Smooth muscle cell (in vitro differentiated cells): Measurements from ENCODE around the gene STIP1. TPM values are rescaled to one million over a fixed set of nuclear protein-coding genes. Genes with fewer than 3 reads are reported as not detected.

Source experiments
- DNase-seq: peaks from one replicate; lab custom pipeline; 2025; ENCODE audit not compliant: unreplicated experiment; lab: John Stamatoyannopoulos, UW
- H2AFZ ChIP-seq: fragments of 200-600 bp; sonication (generic); 2 replicates; pipeline ENCODE4 v1.6.0; 2016; ENCODE audit warnings: antibody characterized with exemption, low read depth, mild to moderate bottlenecking
- H3F3A ChIP-seq: fragments of 200-600 bp; sonication (generic); 2 replicates; pipeline ENCODE4 v1.6.0; 2017; ENCODE audit warnings: antibody characterized with exemption, low read depth
- H3K27ac ChIP-seq: fragments of 200-600 bp; sonication (generic); 2 replicates; pipeline ENCODE4 v1.5.1; 2016; ENCODE audit warnings: low read depth, mild to moderate bottlenecking
- H3K27me3 ChIP-seq: fragments of 200-600 bp; sonication (generic); 2 replicates; pipeline ENCODE4 v1.6.1; 2016; ENCODE audit warnings: low read depth, mild to moderate bottlenecking
- H3K36me3 ChIP-seq: fragments of 200-600 bp; sonication (generic); 2 replicates; pipeline ENCODE4 v1.5.1; 2016; ENCODE audit warnings: low read depth
- H3K4me1 ChIP-seq: fragments of 200-600 bp; sonication (generic); 2 replicates; pipeline ENCODE4 v1.5.1; 2016; ENCODE audit warnings: low read depth
- H3K4me2 ChIP-seq: fragments of 200-600 bp; sonication (generic); 2 replicates; pipeline ENCODE4 v1.6.0; 2016; ENCODE audit warnings: mild to moderate bottlenecking
- H3K4me3 ChIP-seq: fragments of 200-600 bp; sonication (generic); 2 replicates; pipeline ENCODE4 v1.5.1; 2016; ENCODE audit warnings: mild to moderate bottlenecking
- H3K79me2 ChIP-seq: fragments of 200-600 bp; sonication (generic); 2 replicates; pipeline ENCODE4 v1.6.0; 2016; ENCODE audit warnings: low read depth, mild to moderate bottlenecking
- H3K9ac ChIP-seq: fragments of 200-600 bp; sonication (generic); 2 replicates; pipeline ENCODE4 v1.6.0; 2016; ENCODE audit warnings: low read depth
- H3K9me3 ChIP-seq: fragments of 200-600 bp; sonication (generic); replicated peaks from 2 replicates; pipeline ENCODE4 v1.5.1; 2016; ENCODE audit warnings: low read depth
- H4K20me1 ChIP-seq: fragments of 200-600 bp; sonication (generic); 2 replicates; pipeline ENCODE4 v1.6.0; 2016; ENCODE audit warnings: low read depth
- WGBS: methylation state at CpG from one replicate; pipeline ENCODE4 v1.1.7; 2016; ENCODE audit warnings: low lambda C conversion rate; 5-methylcytosine and 5-hydroxymethylcytosine counted together
- polyA plus RNA-seq: library from polyadenylated mRNA; unstranded; fragments of >200 nt; fragmentation: Nextera tagmentation; extraction: Ambion mirVana; gene quantifications from 2 replicates; pipeline ENCODE4 v1.2.1, GENCODE V29; 2016
- total RNA-seq: library from RNA; depleted of rRNA; stranded (reverse); fragments of >200 nt; gene quantifications from 2 replicates; pipeline ENCODE4 v1.2.3, GENCODE V29; 2014
- TF ChIP-seq, protein P1 (sequence below): fragments of 200-600 bp; sonication (generic); IDR thresholded peaks from 2 replicates; pipeline ENCODE4 v1.5.1; 2017; ENCODE audit warnings: borderline replicate concordance, mild to moderate bottlenecking, antibody characterized with exemption; ENCODE audit not compliant: insufficient read depth, poor library complexity, severe bottlenecking

The STIP1 gene
- total and polyA plus RNA-seq, 2 experiments from 2014 or later = 114 to 117 TPM

DNA sequence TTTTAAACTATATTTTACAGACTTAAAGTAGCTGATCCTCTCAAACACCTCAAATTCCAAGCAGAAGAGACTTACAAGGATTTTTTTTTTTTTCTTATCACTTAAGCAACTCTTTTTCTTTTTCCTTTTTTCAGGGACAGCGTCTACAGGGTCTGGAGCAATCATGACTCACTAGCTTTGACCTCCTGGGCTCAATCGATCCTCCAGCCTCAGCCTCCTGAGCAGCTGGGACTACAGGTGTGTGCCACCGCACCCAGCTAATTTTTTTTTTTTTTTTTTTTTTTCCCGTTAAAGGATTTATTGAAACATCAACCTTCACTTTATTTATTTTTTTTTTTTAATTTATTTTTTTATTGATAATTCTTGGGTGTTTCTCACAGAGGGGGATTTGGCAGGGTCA lies 15.6 kb upstream of the STIP1 start:
- TF ChIP-seq, protein P1, sequence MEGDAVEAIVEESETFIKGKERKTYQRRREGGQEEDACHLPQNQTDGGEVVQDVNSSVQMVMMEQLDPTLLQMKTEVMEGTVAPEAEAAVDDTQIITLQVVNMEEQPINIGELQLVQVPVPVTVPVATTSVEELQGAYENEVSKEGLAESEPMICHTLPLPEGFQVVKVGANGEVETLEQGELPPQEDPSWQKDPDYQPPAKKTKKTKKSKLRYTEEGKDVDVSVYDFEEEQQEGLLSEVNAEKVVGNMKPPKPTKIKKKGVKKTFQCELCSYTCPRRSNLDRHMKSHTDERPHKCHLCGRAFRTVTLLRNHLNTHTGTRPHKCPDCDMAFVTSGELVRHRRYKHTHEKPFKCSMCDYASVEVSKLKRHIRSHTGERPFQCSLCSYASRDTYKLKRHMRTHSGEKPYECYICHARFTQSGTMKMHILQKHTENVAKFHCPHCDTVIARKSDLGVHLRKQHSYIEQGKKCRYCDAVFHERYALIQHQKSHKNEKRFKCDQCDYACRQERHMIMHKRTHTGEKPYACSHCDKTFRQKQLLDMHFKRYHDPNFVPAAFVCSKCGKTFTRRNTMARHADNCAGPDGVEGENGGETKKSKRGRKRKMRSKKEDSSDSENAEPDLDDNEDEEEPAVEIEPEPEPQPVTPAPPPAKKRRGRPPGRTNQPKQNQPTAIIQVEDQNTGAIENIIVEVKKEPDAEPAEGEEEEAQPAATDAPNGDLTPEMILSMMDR = no peak
- Histone ChIP-seq H3K4me3 (no peak overlapping the region), H3K4me2 (no peak overlapping the region), H2AFZ (no peak overlapping the region), H3K4me1 (peaks cover 4% of the 10 kb centered on the region), H3K9me3 (no peaks in the 10 kb centered on the region), H3K27me3 (no peaks in the 10 kb centered on the region), H3K27ac (no peak overlapping the region), H3K9ac (no peak overlapping the region), H3F3A (no peaks in the 10 kb centered on the region), H4K20me1 (no peaks in the 10 kb centered on the region), H3K36me3 (no peaks in the 10 kb centered on the region), H3K79me2 (no peaks in the 10 kb centered on the region)
- 91% methylated on average over 4 of the region's 4 CpGs for WGBS
- DNase-seq = no peak

DNA sequence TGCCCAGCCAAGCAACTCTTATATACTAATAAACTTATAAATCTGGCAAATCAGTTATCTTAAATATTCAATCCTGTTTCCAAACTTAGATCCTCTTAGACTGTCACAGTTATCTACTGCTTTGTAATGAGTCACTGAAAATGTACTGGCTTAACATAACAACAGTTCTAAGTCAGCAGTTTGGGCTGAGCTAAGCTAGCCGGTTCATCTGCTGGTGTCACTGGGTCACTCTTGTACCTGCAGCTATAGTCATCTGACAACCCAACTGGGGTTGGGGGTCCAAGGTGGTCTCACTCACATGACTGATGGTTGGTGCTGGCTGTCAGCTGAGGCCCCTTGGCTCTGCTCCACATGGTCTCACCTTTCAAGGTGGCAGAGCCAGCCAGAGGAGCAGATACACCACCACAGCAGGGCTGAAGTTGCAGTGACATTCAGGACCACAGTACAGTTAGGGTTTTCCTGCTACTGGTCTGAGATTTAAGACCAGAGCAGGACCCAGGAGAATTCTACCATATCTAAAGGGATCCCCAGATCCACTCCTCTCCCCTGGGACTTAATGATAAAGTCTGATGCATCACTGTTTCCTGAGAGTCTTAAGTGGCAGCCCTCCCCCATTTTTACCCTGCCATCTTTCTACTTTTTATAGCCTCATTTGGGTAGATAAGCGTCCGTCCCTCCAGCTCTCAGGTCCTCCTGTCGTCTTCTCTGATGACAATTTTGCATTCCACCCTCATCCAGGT lies 12.2 kb upstream of the STIP1 start:
- Histone ChIP-seq H3K4me1 (no peaks in the 10 kb centered on the region), H2AFZ (no peak overlapping the region), H3K27ac (no peak overlapping the region), H3K9ac (no peak overlapping the region), H3K79me2 (no peaks in the 10 kb centered on the region), H3F3A (no peaks in the 10 kb centered on the region), H3K27me3 (no peaks in the 10 kb centered on the region), H3K4me3 (no peak overlapping the region), H3K4me2 (no peak overlapping the region), H4K20me1 (no peaks in the 10 kb centered on the region), H3K9me3 (no peaks in the 10 kb centered on the region), H3K36me3 (no peaks in the 10 kb centered on the region)
- 83% methylated on average over 4 of the region's 4 CpGs for WGBS
- DNase-seq = no peak
- TF ChIP-seq, protein P1 = no peak

DNA sequence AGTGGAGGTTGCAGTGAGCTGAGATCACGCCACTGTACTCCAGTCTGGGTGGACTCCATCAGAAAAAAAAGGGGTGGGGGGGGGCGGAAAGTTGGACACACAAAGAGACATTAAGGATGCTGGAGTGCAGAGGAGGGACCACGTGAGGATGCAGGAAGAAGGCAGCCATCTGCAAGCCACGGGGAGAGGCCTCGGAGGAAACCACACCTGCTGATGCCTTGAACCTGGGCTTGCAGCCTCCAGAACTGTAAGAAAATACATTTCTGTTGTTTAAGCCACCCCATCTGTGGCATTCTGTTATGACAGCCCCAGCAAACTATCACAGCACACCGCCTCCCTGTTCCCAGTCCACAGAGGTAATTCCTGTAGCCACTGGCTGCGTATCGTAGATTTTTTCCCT lies 9.2 kb upstream of the STIP1 start:
- Histone ChIP-seq H2AFZ (no peak overlapping the region), H3K36me3 (no peaks in the 10 kb centered on the region), H3K79me2 (no peaks in the 10 kb centered on the region), H3F3A (peaks cover under 1% of the 10 kb centered on the region), H3K27me3 (no peaks in the 10 kb centered on the region), H3K9me3 (no peaks in the 10 kb centered on the region), H3K4me2 (no peak overlapping the region), H4K20me1 (no peaks in the 10 kb centered on the region), H3K4me1 (peaks cover 1% of the 10 kb centered on the region), H3K4me3 (no peak overlapping the region), H3K27ac (no peak overlapping the region), H3K9ac (no peak overlapping the region)
- WGBS = 92% methylated on average over 8 of the region's 8 CpGs
- TF ChIP-seq, protein P1 = no peak
- no peak for DNase-seq

GRCh38 chr11:64178203-64178602 lies 7.8 kb upstream of the STIP1 start:
- no peak for DNase-seq
- H3K27me3 ChIP-seq = no peaks in the 10 kb centered on the region

More at GRCh38 chr11:64178203-64178602, 7.8 kb upstream of the STIP1 start:
- no peak overlapping the region for H3K27ac ChIP-seq
- 100% methylated on average over 1 of the region's 1 CpG for WGBS
- TF ChIP-seq, protein P1 = no peak
- H3K9ac ChIP-seq = no peak overlapping the region
- H3F3A ChIP-seq = peaks cover 4% of the 10 kb centered on the region
- no peaks in the 10 kb centered on the region for H3K9me3 ChIP-seq
- peaks cover 4% of the 10 kb centered on the region for H3K4me1 ChIP-seq
- H3K4me3 ChIP-seq = no peak overlapping the region
- H2AFZ ChIP-seq = no peak overlapping the region
- H4K20me1 ChIP-seq = no peaks in the 10 kb centered on the region
- no peaks in the 10 kb centered on the region for H3K36me3 ChIP-seq
- H3K79me2 ChIP-seq = peaks cover 4% of the 10 kb centered on the region
- no peak overlapping the region for H3K4me2 ChIP-seq
